A172 (cell line): Measurements from ENCODE around the gene ROS1. TPM values are rescaled to one million over a fixed set of nuclear protein-coding genes. Genes with fewer than 3 reads are reported as not detected.
"Not testable (repeated sequence)": the region's sequence is repeated elsewhere in the genome, so short reads cannot be mapped to it uniquely, and the experiment has no call there.

Source experiments
- DNase-seq: peaks from one replicate; pipeline ENCODE4 v3.0.0-alpha.2; 2015; ENCODE audit warnings: low spot score
- total RNA-seq: library from RNA; depleted of rRNA; stranded (reverse); fragments of >200 nt; shearing (Covaris generic); gene quantifications from 2 replicates; pipeline ENCODE4 v1.2.3, GENCODE V29; 2014

Gene ROS1
- total RNA-seq, 1 experiment from 2014 or later, result 0.47 TPM

DNA sequence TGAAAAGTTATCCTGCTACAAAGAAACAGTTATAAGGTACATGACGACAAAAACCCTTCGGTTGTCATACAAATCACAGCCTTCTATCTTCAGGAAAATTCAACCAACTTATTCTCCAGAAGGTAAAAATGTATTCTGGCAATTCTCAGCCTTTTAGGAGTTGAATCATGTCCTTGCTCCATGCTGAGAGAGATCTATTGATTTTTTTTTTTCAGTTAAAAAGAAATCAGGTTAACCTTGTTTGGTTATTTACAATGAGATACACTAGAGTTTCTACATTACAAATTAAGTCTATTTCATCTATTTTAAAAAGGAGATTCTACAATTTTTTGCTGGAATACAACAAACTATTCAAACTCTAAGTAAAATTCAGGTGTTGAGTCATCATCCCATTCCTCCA is 45.4 kb downstream of the ROS1 start:
- no peak for DNase-seq

DNA sequence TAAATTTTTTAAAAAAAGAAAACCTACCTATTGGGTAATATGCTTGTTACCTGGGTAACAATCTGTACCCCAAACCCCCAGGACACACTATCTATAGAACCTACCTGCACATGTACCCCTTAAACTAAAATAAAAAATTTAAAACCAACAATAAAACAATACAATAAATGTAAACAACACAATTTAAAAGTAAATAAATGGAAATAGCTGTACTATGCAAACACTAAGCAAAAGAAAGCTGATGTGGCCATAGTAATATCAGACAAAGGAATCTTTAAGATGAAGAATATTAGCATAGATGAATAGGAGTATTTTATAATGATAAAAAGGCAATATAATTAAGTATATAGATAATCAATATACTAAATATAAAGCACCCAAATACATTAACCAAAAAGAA is 50.3 kb downstream of the ROS1 start:
- no peak for DNase-seq

DNA sequence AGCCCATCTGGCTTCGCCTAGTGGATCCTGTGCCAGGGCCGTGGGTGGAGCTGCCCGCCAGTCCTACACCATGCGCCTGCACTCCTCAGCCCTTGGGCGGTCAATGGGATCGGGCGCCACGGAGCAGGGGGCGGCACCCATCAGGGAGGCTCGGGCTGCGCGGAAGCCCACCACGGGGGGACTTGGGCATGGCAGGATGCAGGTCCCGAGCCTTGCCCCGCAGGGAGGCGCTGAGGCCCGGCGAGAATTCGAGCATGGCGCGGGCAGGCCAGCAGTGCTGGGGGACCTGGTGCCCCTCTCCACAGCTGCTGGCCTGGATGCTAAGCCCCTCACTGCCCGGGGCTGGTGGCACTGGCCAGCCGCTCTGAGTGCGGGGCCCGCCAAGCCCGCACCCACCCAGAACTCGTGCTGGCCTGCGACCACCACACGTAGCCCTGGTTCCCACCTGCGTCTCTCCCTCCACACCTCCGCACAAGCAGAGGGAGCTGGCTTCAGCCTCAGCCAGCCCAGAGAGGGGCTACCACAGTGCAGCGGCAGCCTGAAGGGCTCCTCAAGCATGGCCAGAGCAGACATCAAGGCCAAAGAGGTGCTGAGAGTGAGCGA is 52.4 kb downstream of the ROS1 start:
- no peak for DNase-seq

DNA sequence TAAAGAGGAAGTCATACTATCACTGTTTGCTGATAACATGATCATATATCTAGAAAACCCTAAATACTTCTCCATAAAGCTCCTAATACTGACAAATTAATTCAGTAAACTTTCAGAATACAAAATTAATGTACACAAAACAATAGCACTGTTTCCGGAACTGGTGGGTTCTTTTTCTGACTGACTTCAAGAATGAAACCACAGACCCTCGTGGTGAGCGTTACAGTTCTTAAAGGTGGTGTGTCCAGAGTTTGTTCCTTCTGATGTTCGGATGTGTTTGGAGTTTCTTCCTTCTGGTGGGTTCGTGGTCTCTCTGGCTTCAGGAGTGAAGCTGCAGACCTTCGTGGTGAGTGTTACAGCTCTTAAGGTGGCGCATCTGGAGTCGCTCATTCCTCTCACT is 53.5 kb downstream of the ROS1 start:
- DNase-seq, result not testable (repeated sequence)

DNA sequence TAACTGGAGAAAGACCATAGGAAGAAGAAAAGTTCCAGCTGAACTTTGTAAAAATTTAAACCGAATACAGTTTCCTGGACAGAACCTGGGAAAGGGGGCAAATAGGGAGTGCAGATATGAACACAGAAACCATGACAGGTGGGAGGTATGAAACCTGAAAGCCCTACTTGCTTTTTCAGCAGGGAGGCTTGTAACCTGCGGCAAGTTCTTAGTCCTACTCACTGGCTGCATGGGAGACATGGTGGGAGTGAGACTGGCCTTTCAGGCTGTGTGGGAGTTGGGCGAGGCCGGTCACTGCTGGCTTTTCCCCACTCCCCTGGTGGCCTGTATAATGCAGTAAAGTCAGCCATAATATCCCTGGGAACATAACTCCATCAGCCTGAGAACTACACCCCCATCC is 54.2 kb downstream of the ROS1 start:
- no peak for DNase-seq

DNA sequence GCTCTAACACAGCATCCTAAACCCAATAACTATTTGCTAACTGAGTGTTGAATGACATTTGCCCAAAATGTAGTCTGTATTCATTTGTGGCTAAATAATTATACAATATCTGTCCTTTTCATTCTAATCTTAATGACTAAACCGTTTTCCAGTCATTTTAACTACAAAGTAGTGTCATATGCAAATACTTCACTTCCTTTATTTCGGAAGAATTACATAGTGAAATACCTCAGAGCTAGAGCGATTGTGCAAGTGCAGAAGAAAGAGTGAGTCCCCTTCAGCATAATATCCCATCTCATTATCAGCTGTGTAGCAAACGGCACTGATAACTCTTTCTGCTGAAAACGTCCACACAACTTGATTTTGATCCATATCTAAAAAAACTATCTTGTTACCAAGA is 66.2 kb downstream of the ROS1 start:
- DNase-seq, result no peak

DNA sequence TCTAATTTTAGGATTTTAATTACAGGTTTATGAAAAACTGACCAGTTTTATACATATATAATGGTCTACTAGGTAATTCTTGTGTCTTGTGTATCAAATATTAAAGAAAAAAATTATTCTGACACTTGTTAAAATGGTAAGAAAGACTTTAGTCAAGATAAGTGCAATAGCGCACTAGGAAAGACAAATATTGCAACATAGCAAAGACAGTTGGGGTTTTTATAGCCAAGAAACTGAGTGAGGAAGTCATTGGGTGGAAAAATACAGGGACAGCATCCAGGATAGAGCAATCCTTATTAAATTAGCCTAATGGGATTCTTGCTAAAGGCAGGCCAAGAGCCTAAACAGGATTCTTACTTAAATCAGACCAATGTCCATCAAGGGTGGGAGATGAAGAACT is 71.1 kb downstream of the ROS1 start:
- no peak for DNase-seq

DNA sequence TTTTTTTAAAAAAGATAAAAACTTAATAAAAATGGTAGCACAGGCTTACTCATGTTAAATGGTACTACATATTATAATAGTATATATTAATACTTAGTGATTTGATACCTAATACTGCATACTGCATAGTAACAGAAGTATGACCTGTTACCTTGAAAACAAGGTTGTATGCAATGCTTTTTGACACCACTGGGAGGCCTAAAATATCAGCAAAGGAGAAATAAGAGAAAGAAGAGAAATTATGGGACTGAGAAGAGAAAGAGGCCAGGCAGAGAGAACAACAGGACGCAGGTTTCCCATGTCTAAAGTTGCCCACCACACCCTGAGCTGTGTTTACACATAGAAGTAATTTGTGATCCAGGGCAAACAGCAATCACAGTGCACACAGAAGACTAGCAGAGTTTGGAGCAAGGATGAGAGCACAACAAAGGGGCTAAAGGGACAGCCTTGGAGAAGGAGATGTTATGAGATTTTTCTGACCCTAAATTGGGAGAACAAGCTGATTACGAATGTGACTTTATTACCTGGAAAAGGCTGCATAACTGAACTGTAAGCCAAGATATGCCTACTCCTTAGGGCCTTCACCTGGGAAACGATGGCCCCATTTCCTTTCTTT is 73.2 kb downstream of the ROS1 start:
- peak; percentile 5 for DNase-seq

DNA sequence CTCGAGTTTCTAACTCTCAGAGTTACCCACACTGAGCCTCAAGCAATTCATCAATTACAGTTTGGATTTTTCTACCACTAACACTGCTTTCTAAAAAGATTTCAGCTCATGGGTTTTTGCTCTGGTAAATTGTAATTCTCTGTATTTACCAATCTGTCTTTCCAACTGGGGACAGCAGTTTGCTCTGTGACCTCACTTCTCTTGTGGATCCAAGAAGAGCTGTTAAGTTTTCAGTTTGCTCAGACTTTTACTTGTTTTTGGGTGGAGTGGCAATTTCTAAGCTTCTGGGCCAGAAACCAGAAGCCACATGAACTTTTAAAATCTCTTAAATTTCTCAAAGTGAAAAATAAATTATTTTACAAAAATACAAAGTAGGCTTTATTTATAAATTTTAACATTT is 74.2 kb downstream of the ROS1 start:
- no peak for DNase-seq

DNA sequence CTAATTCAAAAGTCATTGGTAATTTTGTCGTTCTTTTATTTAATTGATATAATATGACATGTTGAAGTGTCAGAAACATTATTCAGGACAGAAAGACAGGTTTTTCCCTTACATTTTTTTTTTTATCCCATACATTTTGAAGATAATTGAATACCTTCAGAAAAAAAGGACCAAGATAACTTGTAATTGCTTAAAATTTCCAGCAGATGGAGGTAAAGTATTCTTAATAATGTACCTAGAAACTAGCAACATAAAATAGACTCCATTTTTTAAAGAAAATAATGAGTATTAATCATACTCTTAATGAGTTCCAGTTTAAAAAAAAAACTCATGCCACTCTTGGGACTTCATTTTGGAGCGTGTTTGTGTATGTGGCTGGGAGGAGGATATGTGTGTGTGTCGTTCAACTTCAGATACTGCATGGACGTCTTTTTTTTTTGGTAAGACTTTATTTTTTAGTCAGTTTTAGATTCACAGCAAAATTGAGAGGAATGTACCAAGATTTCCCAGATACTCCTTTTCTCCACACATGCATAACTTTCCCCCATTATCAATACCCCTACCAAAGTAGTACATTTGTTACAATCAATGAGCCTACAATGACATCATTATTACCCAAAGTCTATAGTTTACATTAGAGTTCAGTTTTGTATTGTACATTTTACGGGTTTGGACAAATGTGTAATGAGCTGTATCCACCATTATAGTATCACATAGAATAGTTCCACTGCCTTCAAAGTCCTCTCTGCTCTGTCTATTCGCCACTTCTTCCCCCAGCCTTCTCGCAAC is 79.4 kb downstream of the ROS1 start:
- peak; percentile 4 for DNase-seq

DNA sequence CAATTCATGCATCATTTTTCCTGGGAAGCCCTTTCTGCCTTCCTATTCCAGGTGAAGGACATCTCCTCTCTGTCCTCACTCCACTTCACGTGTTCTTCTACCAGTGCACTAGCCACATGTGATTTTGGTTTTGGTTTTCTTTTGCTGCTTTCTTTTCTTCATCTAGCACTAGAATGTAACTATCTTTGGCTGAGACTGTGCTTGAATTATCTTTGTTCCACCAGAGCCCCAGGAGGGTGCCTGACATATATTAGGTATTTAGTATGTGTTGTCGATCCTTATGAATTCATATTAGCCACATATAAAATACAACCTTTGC is 80.5 kb downstream of the ROS1 start:
- no peak for DNase-seq

DNA sequence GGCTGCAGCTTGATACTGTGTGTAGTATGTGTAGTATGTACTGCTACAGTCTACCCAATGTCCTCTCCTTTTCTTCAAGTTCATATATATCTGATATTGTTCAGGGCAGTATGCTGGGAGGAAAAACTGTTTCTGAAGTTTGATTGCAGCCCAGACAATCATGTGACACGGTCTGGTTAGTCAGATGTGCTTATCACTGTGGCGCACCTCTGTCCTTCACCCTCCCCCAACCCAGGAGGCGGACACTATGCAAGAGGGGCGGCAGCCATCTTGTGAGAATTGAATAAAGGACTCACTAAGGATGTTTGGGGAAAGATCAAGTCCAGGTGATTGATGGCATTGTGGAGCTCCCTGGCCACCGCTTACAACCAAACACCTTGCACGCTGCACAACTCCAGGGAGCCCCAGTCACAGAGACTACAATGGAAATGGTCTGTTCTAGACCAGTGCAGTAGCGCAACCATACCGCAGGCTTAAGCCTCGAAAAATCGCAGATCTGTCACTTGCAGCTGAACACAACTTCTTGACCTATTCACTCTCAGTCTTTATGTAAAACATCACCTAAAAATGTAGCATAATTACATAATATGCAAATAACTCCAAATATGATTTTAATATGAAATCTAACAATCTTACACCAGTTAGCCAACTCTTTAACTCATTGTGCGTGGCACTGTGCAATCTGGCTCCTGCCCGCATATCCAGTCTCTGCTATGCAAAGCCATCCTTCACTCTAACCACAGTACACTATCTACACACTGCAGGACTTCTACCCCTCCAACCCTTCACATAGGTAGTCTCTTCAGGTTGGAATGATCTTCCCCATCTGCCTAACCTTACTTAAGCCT is 81.1 kb downstream of the ROS1 start:
- no peak for DNase-seq

DNA sequence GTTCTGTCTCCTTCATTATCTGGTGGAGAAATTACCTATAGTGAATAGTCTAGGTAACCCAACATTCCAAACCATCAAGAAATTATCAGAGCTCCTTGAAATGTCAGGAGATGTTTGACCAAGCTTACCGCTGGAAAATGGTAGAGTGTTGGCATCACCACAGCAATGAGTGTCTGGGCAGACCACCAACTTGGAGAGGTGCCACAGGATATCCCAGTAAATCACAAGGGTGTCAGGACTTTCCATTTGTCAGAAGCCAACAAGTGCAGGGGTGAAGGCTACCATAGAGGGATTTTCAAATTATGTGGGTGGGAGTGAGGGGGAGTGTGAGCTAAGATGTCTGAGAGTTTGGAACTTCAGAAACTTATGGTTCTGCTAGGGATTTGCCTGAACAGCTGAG is 87.2 kb downstream of the ROS1 start:
- DNase-seq, result no peak

DNA sequence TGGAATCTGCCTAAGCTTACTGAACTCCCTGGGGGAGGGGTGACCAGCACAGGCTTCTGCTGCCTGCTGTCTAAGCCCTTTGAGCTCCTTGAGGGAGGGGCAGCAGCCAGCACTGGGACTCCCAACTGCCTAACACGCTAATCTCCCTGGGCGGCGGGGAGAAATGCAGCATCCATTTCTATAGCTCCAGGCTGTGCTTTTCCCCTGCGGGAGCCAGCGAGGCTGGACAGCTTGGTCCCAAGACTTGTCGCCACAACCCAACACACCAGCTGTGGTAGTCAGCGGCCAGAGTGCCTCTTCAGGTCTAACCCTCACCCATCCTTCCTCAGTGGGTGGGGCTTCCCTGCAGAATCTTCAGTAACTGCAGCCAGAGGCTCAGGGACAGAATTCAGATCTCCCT is 95.8 kb downstream of the ROS1 start:
- DNase-seq, result no peak

DNA sequence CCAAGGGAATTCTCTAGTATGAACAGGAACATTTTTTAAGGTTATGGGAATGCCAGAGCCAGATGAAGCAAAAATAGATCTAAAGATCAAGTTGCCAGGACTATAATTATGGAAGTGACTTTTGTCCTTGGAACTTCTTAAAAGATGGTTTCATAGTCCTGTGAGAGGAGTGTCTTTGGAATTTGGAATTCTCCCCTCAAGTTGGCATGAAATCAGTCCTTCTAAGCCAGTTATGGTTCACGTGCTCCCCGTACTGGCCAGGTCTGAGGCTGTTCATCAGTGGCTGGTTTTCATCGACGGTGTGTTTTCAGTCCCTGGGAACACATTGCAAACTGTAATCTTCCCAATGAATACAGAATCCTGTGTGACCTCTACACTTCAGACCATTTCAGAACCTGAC is 97.2 kb downstream of the ROS1 start:
- DNase-seq, result no peak

DNA sequence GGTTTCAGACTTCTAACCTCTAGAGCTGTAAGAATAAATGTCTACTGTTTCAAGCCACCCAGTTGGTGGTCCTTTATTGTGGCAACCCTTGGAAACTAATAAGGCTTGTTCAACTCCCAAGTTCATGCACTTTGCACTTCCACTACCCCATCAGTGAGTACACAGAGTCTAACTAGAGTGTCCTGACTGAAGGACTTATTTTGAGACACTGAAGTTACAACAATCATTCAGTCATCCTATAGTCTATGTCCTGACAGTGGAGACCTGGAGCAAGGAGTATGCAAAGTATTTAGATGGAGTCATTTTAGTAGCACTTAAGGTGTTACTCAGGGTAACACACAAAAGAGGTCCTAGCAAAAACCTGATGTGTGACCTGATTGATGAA is 97.7 kb downstream of the ROS1 start:
- no peak for DNase-seq

DNA sequence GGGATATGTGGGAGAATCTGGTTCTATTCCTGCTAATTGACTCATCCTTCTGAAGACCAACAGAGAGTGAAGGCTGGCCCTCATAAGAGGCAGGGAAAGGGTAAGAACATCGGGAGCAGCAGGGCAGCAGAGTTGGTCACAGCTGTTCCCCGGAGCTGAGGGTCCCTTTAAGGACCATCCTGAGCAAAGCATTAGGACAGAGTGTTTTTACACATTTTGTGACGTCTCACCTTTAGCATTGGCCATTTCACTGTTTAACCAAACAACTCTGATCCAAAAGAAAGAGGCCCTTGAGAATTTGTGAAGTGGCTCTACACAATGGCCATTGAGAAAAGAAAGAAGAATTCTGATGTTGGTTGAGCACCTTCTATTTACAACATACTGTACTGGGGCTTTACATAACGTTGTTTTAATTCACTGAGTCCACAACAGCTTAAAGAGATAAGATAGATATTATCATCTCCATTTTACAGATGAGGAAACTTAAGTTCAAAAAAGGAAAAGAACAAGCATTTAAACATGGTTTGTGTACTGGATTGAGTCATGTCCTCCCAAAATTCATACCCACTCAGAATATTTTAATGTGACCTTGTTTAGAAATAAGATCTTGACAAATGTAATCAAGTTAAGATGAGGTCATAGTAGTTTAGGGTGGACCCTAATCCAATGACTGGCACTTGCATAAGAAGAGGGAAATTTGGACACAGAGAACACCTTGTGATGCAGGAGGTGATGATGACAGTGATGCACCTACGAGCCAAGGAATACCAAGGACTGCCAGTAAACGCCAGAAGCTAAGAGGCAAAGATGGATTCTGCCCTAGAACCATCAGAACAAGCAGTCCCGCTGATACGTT is 98.4 kb downstream of the ROS1 start:
- DNase-seq, result no peak

DNA sequence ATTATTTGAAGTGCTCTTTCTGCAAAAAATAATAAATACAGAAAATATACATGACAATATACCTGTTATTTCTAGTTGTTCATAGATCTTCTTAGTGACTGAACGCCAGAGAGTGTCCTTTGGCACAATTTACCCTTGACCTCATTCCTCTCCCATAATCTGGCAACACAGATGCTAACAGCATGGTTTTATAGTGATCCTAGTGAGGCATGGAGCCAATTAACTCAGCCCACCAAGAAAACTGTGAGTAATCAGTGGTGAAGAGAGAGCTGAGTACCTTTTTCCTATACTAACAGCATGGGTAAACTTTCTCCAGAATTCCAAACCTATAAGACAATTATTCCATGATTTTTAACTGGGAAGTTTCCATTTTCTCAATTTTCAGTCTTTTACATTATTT is 99.3 kb downstream of the ROS1 start:
- no peak for DNase-seq

DNA sequence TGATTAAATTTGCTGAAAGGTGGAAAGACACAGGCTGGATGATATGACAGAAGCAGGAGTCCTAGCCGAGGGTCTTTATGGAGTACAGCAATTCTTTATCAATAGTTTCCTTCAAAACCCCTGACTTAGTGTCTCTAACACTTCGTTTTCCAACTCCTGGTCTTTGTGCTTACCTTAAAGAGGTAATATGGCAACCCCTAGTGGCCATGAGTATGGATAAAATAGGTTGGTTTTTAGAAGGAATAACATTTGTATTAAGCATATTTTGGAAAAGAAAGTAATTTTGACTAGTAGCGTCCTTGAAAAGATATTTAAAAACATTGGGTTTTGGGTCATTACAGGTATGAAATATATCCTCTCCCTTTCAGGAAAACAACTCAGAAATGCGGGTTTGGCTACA is 108.5 kb downstream of the ROS1 start:
- peak; percentile 18 for DNase-seq

DNA sequence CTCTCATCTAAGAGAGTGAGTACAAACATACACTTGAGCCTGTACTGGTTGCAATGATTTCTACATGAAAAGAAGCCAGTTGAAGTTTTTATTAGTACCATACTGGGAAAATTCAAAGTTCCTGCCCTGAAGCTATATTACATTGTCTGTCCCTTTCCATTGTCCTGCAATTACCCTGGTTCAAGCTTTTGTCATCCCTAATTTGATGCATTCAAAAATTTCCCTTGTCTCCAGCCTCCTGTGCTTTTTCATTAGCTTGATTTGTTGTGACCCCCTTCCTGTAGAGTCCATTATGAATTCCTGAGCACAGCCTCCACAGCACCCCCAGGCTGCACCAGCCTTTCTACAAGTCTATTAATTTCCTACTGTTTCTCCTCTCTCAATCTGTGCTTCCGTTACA is 114.0 kb downstream of the ROS1 start:
- DNase-seq, result no peak

DNA sequence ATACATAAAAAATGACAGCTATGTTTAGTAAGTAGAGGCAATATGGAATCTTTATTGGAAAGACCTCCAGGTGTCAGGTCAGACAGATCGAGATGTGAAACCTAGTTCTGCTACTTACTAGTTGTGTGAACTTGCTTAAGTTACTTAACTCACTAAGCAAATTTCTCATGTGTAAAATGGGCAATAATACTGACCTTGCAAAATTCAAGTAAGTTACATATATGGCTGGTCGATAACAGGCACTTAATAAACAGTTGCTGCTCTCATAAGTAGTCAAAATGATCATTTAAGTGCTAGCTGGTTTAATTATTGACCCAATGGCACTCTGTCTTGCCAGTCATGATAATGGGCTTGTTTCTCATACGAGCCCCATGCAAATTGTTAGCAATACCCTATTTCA is 114.4 kb downstream of the ROS1 start:
- no peak for DNase-seq

DNA sequence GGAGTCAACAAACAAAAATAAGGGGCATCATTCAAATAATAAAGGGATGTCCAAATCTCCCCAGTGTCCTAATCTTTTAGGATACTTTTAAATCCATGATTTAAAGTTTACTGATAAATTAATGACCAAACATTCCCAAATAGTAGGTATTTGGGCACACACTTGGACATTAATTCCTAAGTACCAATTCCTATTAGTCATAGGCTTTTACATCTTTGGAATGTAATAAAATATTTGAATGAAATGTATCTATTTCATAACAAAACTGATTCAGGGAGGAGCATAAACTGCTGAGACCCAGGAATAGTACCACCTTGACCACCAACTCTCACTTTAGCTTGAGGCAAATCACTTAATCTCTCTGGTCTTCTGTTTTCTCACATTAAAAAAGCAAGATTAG is 116.1 kb downstream of the ROS1 start:
- DNase-seq, result no peak
